H9 (cell line): ENCODE measurements around the gene IL1RAPL1. TPM values are rescaled to one million over a fixed set of nuclear protein-coding genes. Genes with fewer than 3 reads are reported as not detected.

Source experiments
- DNase-seq: peaks from one replicate; pipeline ENCODE4 v3.0.0-alpha.2; 2017
- H2AFZ ChIP-seq: one replicate; pipeline ENCODE4 v1.6.1; 2013; ENCODE audit warnings: mild to moderate bottlenecking, low read length, control low read depth, moderate library complexity
- H2AK5ac ChIP-seq: 2 replicates; pipeline ENCODE4 v1.6.1; 2013; ENCODE audit warnings: low read length, control low read depth, mixed read lengths; ENCODE audit not compliant: insufficient read length
- H2BK120ac ChIP-seq: one replicate; pipeline ENCODE4 v1.6.1; 2013; ENCODE audit warnings: low read depth, mild to moderate bottlenecking, low read length, control low read depth, inconsistent platforms; ENCODE audit not compliant: poor library complexity, severe bottlenecking
- H2BK12ac ChIP-seq: 2 replicates; pipeline ENCODE4 v1.6.1; 2013; ENCODE audit warnings: low read length, control low read depth, mixed read lengths, low read depth; ENCODE audit not compliant: insufficient read length
- H2BK15ac ChIP-seq: 2 replicates; pipeline ENCODE4 v1.6.1; 2013; ENCODE audit warnings: low read depth, low read length, control low read depth
- H2BK20ac ChIP-seq: one replicate; pipeline ENCODE4 v1.6.1; 2013; ENCODE audit warnings: low read depth, mild to moderate bottlenecking, low read length, control low read depth, inconsistent platforms; ENCODE audit not compliant: poor library complexity, severe bottlenecking
- H2BK5ac ChIP-seq: 2 replicates; pipeline ENCODE4 v1.6.1; 2013; ENCODE audit warnings: low read length, control low read depth, mixed read lengths; ENCODE audit not compliant: insufficient read length
- H3K14ac ChIP-seq: 2 replicates; pipeline ENCODE4 v1.6.1; 2013; ENCODE audit warnings: low read length, control low read depth; ENCODE audit not compliant: insufficient read depth
- H3K18ac ChIP-seq: 2 replicates; pipeline ENCODE4 v1.6.1; 2013; ENCODE audit warnings: low read depth, mild to moderate bottlenecking, mixed read lengths, low read length, control low read depth; ENCODE audit not compliant: insufficient read length
- H3K23ac ChIP-seq: 2 replicates; pipeline ENCODE4 v1.6.1; 2013; ENCODE audit warnings: low read length, control low read depth, mixed read lengths, low read depth; ENCODE audit not compliant: insufficient read length
- H3K23me2 ChIP-seq: 2 replicates; pipeline ENCODE4 v1.6.1; 2013; ENCODE audit warnings: low read depth, mild to moderate bottlenecking, mixed read lengths, low read length, control low read depth; ENCODE audit not compliant: insufficient read length, poor library complexity, severe bottlenecking
- H3K27ac ChIP-seq: 2 replicates; pipeline ENCODE4 v1.5.1; 2013; ENCODE audit warnings: low read length, control low read depth, mixed read lengths, low read depth; ENCODE audit not compliant: insufficient read length
- H3K27me3 ChIP-seq: 2 replicates; pipeline ENCODE4 v1.6.1; 2013; ENCODE audit warnings: low read length, control low read depth, inconsistent platforms; ENCODE audit not compliant: insufficient read depth
- H3K4ac ChIP-seq: 2 replicates; pipeline ENCODE4 v1.6.1; 2013; ENCODE audit warnings: low read depth, mild to moderate bottlenecking, control low read depth, inconsistent platforms, low read length, moderate library complexity
- H3K4me1 ChIP-seq: 2 replicates; pipeline ENCODE4 v1.6.1; 2013; ENCODE audit warnings: low read length, control low read depth, inconsistent platforms; ENCODE audit not compliant: insufficient read depth
- H3K4me2 ChIP-seq: 2 replicates; pipeline ENCODE4 v1.6.1; 2013; ENCODE audit warnings: low read length, control low read depth, mixed read lengths; ENCODE audit not compliant: insufficient read length, insufficient read depth
- H3K56ac ChIP-seq: 2 replicates; pipeline ENCODE4 v1.6.1; 2013; ENCODE audit warnings: low read depth, mild to moderate bottlenecking, mixed read lengths, low read length, control low read depth; ENCODE audit not compliant: insufficient read length
- H3K79me1 ChIP-seq: 2 replicates; pipeline ENCODE4 v1.6.1; 2013; ENCODE audit warnings: low read depth, mild to moderate bottlenecking, moderate library complexity, low read length, control low read depth, inconsistent platforms; ENCODE audit not compliant: insufficient read depth, poor library complexity, severe bottlenecking
- H3K79me2 ChIP-seq: 2 replicates; pipeline ENCODE4 v1.6.1; 2013; ENCODE audit warnings: low read length, control low read depth, inconsistent platforms; ENCODE audit not compliant: insufficient read depth
- H3K9ac ChIP-seq: 2 replicates; pipeline ENCODE4 v1.6.1; 2013; ENCODE audit warnings: low read length, control low read depth, mixed read lengths; ENCODE audit not compliant: insufficient read length; ENCODE audit errors: extremely low read depth
- H3K9me3 ChIP-seq: one replicate; pipeline ENCODE4 v1.6.1; 2013; ENCODE audit warnings: low read depth, low read length, inconsistent platforms; ENCODE audit not compliant: control insufficient read depth
- H3T11ph ChIP-seq: one replicate; pipeline ENCODE4 v1.6.1; 2013; ENCODE audit warnings: mild to moderate bottlenecking, low read length, control low read depth, inconsistent platforms
- H4K20me1 ChIP-seq: one replicate; pipeline ENCODE4 v1.6.1; 2013; ENCODE audit not compliant: control insufficient read depth, insufficient read length, insufficient read depth
- H4K5ac ChIP-seq: 2 replicates; pipeline ENCODE4 v1.6.1; 2013; ENCODE audit warnings: low read depth, mild to moderate bottlenecking, mixed read lengths, low read length, control low read depth; ENCODE audit not compliant: insufficient read length
- H4K8ac ChIP-seq: replicated peaks from 2 replicates; pipeline ENCODE4 v1.6.1; 2013; ENCODE audit warnings: low read length, control low read depth, mixed read lengths, low read depth; ENCODE audit not compliant: insufficient read length
- H4K91ac ChIP-seq: 2 replicates; pipeline ENCODE4 v1.6.1; 2013; ENCODE audit warnings: low read depth, mild to moderate bottlenecking, moderate library complexity, mixed read lengths, low read length, control low read depth; ENCODE audit not compliant: insufficient read length
- H3K27ac Mint-ChIP-seq, 3 experiments: 2 replicates in 2 of 3; 3 replicates in 1 of 3; pipeline ENCODE4 v1.8.0; 2020 to 2021; ENCODE audit warnings: mixed read lengths in 3 of 3, mild to moderate bottlenecking in 1 of 3, moderate library complexity in 1 of 3
- H3K27me3 Mint-ChIP-seq: 2 replicates; pipeline ENCODE4 v1.8.0; 2021; ENCODE audit warnings: low read depth, mild to moderate bottlenecking, moderate library complexity, mixed read lengths
- H3K36me3 Mint-ChIP-seq, 3 experiments: 2 replicates in 2 of 3; 3 replicates in 1 of 3; pipeline ENCODE4 v1.8.0; 2020 to 2021; ENCODE audit warnings: low read depth in 3 of 3, mixed read lengths in 3 of 3; ENCODE audit not compliant: insufficient read depth in 1 of 3
- H3K4me1 Mint-ChIP-seq, 2 experiments: 2 replicates each; pipeline ENCODE4 v1.8.0; 2020; ENCODE audit warnings: mixed read lengths in 2 of 2
- H3K4me3 Mint-ChIP-seq, 2 experiments: 2 replicates in 1 of 2; 3 replicates in 1 of 2; pipeline ENCODE4 v1.8.0; 2020 to 2021; ENCODE audit warnings: mild to moderate bottlenecking in 2 of 2, mixed read lengths in 2 of 2, moderate library complexity in 1 of 2
- H3K9me3 Mint-ChIP-seq, 2 experiments: 2 replicates in 1 of 2; 3 replicates in 1 of 2; pipeline ENCODE4 v1.8.0; 2020; ENCODE audit warnings: mild to moderate bottlenecking in 2 of 2, mixed read lengths in 2 of 2, moderate library complexity in 1 of 2
- WGBS: extraction: QIAGEN DNeasy Blood & Tissue Kit; methylation state at CpG from one replicate; pipeline ENCODE4 v1.1.7; 2013; ENCODE audit warnings: missing lambda C conversion rate, low lambda C conversion rate, mixed read lengths; ENCODE audit not compliant: insufficient read length; ENCODE audit errors: extremely low coverage; 5-methylcytosine and 5-hydroxymethylcytosine counted together
- total RNA-seq: library from RNA; stranded (reverse); gene quantifications from 2 replicates; pipeline ENCODE4 v1.2.1, GENCODE V29; 2021
- TF ChIP-seq, protein P1 (sequence below): fragments of 200-600 bp; sonication (generic); conservative IDR thresholded peaks from 3 replicates; pipeline ENCODE4 v1.8.0; 2021; ENCODE audit warnings: antibody characterized with exemption, mild to moderate bottlenecking

The IL1RAPL1 gene
- total RNA-seq, 1 experiment from 2014 or later, result 0.31 TPM

- Histone ChIP-seq H3K27me3 (no peaks in the 10 kb centered on the region), H3K14ac (no peak overlapping the region), H3K4me1 (no peaks in the 10 kb centered on the region), H4K5ac (no peak overlapping the region), H3K23ac (no peak overlapping the region), H3K9ac (no peak overlapping the region), H2BK20ac (no peak overlapping the region), H3K79me2 (no peaks in the 10 kb centered on the region; the same call in 1 of the 2 replicates), H2BK120ac (no peak overlapping the region), H4K91ac (no peak overlapping the region), H2AK5ac (no peak overlapping the region), H2BK5ac (no peak overlapping the region), H3K27ac (no peak overlapping the region), H2BK12ac (no peak overlapping the region), H3K79me1 (no peaks in the 10 kb centered on the region), H3K4ac (no peak overlapping the region), H2AFZ (no peak overlapping the region), H4K8ac (no peak overlapping the region), H3T11ph (no peak overlapping the region), H3K56ac (no peak overlapping the region), H2BK15ac (no peak overlapping the region), H3K9me3 (peaks cover 6% of the 10 kb centered on the region), H3K23me2 (no peaks in the 10 kb centered on the region), H3K18ac (no peak overlapping the region), H3K4me2 (no peak overlapping the region), H4K20me1 (no peaks in the 10 kb centered on the region)
- H3K27me3 Mint-ChIP-seq, result no peaks in the 10 kb centered on the region
- no peak overlapping the region for H3K27ac Mint-ChIP-seq
- no CpG with 5 or more reads among the region's 4 CpGs for WGBS
- H3K9me3 Mint-ChIP-seq, result peaks cover 0 to 18% of the 10 kb centered on the region in 2 experiments; a peak in 4 of 5 replicates
- TF ChIP-seq, protein P1, sequence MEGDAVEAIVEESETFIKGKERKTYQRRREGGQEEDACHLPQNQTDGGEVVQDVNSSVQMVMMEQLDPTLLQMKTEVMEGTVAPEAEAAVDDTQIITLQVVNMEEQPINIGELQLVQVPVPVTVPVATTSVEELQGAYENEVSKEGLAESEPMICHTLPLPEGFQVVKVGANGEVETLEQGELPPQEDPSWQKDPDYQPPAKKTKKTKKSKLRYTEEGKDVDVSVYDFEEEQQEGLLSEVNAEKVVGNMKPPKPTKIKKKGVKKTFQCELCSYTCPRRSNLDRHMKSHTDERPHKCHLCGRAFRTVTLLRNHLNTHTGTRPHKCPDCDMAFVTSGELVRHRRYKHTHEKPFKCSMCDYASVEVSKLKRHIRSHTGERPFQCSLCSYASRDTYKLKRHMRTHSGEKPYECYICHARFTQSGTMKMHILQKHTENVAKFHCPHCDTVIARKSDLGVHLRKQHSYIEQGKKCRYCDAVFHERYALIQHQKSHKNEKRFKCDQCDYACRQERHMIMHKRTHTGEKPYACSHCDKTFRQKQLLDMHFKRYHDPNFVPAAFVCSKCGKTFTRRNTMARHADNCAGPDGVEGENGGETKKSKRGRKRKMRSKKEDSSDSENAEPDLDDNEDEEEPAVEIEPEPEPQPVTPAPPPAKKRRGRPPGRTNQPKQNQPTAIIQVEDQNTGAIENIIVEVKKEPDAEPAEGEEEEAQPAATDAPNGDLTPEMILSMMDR, result no peak
- DNase-seq, result no peak
- no peaks in the 10 kb centered on the region for H3K36me3 Mint-ChIP-seq
- no peaks in the 10 kb centered on the region for H3K4me1 Mint-ChIP-seq
- H3K4me3 Mint-ChIP-seq, result no peak overlapping the region
Measured at GRCh38 chrX:28706964-28707363, 119.7 kb downstream of the IL1RAPL1 start.
